ENCODE measurements around the gene CDON.

CDON gene

GRCh38 chr11:125944350-125945010, 118.2 kb downstream of the CDON start:
- DNase-seq (ENCODE audit: low spot score): no peak

DNA sequence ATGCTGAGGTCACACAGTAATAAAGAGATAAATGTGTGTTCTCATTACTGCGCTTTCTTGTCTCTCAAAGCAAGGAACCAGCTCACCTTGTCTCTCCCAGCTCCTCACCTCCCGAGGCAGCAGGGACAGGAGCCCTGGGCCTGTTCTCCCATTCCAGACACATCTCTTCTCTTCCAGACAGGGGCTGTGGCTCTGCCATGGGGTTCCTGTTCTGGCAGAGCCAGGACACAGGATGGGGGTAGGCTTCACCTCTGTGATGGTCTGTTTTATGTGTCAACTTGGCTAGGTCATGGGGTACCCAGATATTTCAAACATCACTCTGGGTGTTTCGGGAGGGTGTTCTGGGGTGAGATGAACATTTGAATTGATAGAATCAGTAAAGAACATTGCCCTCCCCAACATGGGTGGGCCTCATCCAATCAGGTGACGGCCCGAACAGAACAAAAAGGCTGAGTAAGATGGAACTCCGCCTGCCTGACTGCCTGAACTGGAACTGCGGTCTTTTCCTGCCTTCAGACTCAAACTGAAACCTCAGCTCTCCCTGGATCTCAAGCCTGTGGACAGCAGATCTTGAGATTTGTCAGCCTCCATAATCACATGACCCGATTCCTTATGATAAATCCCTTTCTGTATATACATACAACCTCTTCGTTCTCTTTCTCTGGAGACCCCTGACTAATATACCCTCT, 118.9 kb downstream of the CDON start:
- no peak for DNase-seq (ENCODE audit: low spot score)

- DNase-seq (ENCODE audit: low spot score): no peak
Observed at GRCh38 chr11:125942771-125943428, 119.8 kb downstream of the CDON start.

DNA sequence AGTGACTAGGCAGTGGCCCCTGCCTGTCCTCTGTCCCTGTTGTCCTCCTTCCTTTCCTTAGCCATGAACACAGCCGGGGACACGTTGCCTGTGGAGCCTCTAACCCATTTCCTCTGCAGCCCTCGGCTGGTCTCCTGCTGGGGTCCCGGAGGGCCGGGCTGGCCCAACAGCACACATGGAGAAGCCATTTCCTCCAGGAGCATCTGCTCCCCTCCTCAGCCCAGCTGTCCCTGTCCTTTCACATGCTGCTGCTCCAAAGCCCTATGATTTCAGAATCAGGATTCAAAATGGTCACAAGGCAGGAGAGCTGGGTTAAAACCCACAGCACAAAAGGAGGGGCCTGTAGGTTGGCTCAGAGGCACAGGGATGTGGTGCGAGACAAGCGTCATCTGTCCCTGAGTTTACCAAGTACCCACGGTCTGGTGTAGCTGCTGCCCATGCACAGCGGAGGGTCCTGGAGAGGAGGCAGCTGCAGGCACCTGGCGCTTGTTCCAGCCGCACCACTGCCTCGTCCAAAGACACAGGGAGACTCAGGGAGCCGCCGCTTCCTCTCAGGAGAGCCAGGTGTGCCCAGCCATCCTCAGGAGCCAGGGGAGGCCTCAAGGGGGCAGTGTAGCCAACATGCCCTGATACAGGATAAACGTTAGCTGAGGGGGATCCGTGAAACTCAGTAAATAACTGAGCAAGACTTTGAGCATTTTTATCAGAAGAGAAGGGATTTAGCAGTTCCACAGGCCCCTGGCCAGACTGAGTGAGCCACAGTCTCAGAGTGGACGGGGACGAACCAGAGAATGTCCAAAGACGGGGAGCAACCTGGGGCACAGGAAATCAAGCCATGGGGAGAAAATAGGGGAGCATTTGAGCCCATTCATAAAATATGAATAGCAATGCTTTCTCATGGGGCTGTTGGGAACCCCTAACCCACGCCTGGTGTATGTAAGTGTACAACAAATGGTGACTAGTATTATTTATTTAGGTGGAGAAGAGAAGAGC, 120.8 kb downstream of the CDON start:
- peak; percentile 78 for DNase-seq (ENCODE audit: low spot score)

DNA sequence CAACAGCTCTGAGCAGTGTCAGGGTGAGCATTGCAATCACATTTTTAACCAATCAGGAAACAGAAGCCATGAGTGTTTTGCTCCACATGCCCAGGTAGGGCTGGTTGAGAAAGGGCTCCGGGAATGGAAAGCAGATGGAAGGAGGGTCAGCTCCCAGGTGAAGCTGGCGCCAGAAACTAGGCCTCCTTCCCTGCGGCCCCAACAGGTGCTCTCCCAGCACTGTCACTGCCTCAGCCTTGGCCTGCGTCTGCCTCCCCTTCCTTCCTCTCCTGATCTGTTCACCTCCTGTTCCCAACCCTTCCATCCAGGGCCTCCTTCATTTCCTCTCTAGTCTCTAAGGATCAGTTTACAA, 121.4 kb downstream of the CDON start:
- DNase-seq (ENCODE audit: low spot score): no peak

- DNase-seq (ENCODE audit: low spot score): no peak
Observed at GRCh38 chr11:125940145-125940544, 122.5 kb downstream of the CDON start.

- DNase-seq (ENCODE audit: low spot score): no peak
Observed at GRCh38 chr11:125939081-125939521, 123.6 kb downstream of the CDON start.

DNA sequence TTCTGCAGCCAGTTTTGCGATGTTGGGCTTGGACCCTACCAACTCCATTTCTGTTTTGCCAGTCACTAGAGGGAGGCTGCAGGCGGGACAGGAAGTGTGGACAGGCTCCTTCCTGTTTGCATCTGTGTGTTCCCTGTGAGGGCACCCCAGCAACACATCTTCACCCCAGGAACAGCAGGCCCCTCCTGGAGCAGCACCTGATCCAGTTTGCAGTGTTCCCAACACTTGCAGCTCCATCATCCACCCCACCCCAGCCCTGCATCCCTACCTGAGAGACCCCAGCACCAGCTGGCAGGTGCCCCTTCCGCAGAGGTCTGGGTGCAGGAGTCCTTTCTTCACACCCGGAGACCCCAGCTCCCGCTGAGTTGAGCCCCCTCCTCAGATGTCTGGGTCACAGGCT, 124.2 kb downstream of the CDON start:
- no peak for DNase-seq (ENCODE audit: low spot score)

DNA sequence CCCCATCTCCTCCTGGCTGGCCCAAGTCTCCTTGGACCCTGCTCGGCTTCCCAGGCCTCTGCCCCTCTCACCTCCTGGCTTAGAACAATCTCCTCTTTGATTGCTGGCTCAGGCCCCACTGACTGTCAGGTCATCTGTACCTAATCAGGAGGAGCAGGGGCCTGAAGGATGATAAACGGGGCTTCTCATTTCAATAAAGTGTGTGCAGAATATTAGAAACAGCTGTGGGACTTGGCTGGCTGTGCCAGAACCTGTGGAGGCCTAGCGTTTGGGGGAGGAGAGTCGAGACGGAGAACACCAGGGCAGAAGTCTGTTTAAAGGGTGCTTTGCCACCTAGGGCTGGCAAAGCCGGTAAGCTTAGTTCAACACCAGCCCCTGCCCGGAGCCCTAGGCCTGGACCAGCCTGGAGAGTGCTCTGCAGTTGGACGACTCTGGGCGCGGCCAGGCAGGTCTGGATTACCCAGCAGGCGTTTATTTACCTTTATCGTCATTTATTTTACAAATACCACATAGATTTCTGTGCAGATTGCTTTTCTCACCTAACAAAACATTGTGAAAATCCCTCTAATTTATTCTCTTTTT, 127.0 kb downstream of the CDON start:
- DNase-seq (ENCODE audit: low spot score): no peak

- DNase-seq (ENCODE audit: low spot score): no peak
Observed at GRCh38 chr11:125935056-125935455, 127.6 kb downstream of the CDON start.

DNA sequence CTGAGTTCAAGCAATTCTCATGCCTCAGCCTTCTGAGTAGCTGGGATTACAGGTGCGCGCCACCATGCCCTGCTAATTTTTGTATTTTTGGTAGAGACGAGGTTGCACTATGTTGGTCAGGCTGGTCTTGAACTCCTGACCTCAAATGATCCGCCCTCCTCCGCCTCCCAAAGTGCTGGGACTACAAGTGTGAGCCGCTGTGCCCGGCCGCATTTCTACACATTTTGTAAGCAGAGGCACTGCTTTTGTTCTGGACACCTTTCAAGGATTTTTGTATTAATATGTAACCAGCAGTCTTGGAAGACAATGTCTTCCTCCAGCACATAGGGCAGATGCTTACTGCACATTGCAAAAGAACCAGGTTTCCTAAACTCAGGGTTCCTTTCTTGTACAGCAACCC, 128.2 kb downstream of the CDON start:
- DNase-seq (ENCODE audit: low spot score): no peak

GRCh38 chr11:125933030-125933813, 129.4 kb downstream of the CDON start:
- DNase-seq (ENCODE audit: low spot score): no peak

- no peak for DNase-seq (ENCODE audit: low spot score)
Observed at GRCh38 chr11:125932301-125932700, 130.4 kb downstream of the CDON start.

DNA sequence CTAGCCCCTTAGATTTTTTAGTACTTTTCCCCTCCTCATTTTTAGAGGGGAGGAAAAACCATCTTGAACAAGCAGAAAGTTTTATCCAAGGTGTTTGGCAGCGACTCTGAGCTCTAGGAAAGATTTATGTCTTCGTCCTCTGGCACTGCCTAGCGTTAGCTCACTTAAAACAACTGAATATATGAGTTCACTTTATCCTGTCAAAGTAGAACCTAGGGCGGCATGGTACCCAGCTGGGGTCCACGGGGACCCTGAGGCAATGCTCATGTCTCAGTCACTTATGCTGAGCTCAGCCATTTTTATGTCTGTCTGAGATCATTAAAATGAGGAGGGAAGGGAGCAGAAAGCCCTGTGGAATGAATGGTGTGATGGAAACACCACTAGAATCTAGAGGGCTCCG, 131.0 kb downstream of the CDON start:
- DNase-seq (ENCODE audit: low spot score): no peak

- no peak for DNase-seq (ENCODE audit: low spot score)
Observed at GRCh38 chr11:125931116-125931515, 131.6 kb downstream of the CDON start.

GRCh38 chr11:125930076-125930450, 132.6 kb downstream of the CDON start:
- no peak for DNase-seq (ENCODE audit: low spot score)

- DNase-seq (ENCODE audit: low spot score): no peak
Observed at GRCh38 chr11:125929445-125930075, 133.1 kb downstream of the CDON start.

DNA sequence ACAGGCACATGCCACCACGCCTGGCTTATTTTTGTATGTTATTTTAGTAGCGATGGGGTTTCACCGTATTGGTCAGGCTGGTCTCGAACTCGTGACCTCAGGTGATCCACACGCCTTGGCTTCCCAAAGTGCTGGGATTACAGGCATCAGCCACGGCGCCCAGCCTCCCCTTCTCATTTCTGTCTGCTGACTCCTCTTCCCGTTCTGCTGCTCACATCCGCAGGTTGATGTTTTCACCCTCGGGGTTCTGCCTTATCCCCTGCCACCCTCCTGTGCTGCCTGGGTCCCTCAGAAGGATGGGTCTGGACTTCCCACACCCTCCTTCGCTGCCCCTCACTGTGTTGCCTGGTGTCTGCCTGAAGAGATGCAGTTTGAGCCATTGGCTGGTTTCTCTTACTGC, 136.0 kb downstream of the CDON start:
- DNase-seq (ENCODE audit: low spot score): no peak

DNA sequence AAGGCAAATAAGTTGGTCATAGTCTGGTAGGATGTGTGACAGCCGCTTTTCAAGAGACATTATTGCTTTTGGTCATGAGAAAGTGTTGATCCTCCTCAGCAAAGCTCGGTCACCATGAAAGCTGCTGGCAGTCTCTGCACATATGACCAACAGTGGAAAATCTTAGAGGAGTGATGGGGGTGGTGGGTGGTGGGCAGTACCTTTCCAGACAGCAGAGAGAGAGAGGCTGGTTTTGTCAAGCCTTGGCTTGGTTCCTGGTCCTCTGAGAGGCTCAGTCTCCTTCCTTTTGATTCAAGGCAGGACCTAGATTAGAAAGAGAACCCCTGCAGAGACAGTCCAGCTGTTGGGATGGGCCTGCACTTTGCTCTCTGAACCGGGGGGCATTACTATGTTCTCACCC, 136.9 kb downstream of the CDON start:
- DNase-seq (ENCODE audit: low spot score): no peak

DNA sequence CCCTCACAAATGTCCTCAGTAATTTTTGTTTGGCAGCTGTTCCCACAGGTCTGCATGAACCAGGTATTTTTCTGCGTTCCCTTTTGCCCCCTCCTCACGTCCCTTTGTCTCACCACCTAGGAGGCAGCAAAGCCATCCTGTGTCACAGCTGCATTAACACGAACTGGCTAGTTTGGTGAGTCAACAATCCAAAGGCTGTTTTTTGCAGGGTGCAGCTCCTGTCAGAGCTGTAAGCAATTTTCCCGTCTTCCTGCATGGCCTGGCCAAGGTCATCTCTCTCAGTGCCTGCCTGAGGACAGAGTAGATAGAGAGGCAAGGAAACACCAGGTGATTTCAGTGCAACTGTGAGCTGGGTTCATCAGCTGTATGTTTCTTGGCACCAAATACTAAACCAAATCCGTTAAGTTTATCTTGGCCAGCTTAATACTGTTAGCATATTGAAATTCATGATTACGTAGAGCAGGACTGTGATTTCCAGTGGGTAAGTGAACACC, 137.4 kb downstream of the CDON start:
- no peak for DNase-seq (ENCODE audit: low spot score)

Measured in HuH-7.5 (cell line).